SK-N-SH treated with all-trans-retinoic acid at 6 μM for 48 hours (cell line): ENCODE results near the gene VIT.

Experiments used
- ARNTL ChIP-seq: fragments of 450-650 bp; formaldehyde crosslinking; IDR thresholded peaks from 2 replicates; pipeline ENCODE4 v1.5.0; 2020; ENCODE audit warnings: low read depth, mild to moderate bottlenecking, moderate library complexity, borderline replicate concordance
- OSR1 ChIP-seq: fragments of 250-450 bp; sonication (Bioruptor Pico); IDR thresholded peaks from 2 replicates; pipeline ENCODE4 v1.8.0; 2022; ENCODE audit warnings: moderate library complexity, mild to moderate bottlenecking, inconsistent platforms
- SNAI2 ChIP-seq: fragments of 250-450 bp; sonication (Bioruptor Pico); IDR thresholded peaks from 2 replicates; pipeline ENCODE4 v1.5.0; 2020; ENCODE audit warnings: mild to moderate bottlenecking, moderate library complexity
- TF ChIP-seq, protein P1 (sequence below): fragments of 250-450 bp; sonication (Bioruptor Pico); IDR thresholded peaks from 2 replicates; pipeline ENCODE4 v1.5.0; 2020; ENCODE audit warnings: mild to moderate bottlenecking, moderate library complexity

DNA sequence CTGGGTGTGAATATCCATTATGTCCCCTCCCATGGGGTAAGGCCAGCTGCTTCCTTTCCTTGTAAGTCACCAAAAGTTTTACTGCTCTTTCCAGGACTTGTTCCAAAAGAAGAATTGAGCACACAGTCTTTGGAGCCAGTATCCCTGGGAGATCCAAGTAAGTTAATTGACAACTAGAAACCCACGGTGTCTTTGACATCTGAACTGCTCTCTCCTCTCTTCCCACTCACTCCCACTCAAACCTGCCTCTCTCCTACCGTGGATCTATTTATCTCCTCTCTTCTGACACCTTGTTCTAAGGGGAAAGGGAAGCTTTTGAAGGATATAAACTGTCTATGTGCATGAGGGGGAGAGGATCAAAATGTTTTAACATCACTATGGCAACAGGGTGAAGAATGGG lies 86.7 kb downstream of the VIT start:
- TF ChIP-seq OSR1 (no peak), SNAI2 (CRISPR knock-in tag) (no peak), ARNTL (CRISPR knock-in tag) (no peak)
- TF ChIP-seq, protein P1, sequence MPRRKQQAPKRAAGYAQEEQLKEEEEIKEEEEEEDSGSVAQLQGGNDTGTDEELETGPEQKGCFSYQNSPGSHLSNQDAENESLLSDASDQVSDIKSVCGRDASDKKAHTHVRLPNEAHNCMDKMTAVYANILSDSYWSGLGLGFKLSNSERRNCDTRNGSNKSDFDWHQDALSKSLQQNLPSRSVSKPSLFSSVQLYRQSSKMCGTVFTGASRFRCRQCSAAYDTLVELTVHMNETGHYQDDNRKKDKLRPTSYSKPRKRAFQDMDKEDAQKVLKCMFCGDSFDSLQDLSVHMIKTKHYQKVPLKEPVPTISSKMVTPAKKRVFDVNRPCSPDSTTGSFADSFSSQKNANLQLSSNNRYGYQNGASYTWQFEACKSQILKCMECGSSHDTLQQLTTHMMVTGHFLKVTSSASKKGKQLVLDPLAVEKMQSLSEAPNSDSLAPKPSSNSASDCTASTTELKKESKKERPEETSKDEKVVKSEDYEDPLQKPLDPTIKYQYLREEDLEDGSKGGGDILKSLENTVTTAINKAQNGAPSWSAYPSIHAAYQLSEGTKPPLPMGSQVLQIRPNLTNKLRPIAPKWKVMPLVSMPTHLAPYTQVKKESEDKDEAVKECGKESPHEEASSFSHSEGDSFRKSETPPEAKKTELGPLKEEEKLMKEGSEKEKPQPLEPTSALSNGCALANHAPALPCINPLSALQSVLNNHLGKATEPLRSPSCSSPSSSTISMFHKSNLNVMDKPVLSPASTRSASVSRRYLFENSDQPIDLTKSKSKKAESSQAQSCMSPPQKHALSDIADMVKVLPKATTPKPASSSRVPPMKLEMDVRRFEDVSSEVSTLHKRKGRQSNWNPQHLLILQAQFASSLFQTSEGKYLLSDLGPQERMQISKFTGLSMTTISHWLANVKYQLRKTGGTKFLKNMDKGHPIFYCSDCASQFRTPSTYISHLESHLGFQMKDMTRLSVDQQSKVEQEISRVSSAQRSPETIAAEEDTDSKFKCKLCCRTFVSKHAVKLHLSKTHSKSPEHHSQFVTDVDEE (CRISPR knock-in tag): no peak
